ENCODE results near the gene LRRC10.
A peak's percentile ranks its signal among the peaks of the same experiment; 100 is the strongest.
"Not testable (repeated sequence)": the region's sequence is repeated elsewhere in the genome, so short reads cannot be mapped to it uniquely, and the experiment has no call there.

Gene LRRC10

DNA sequence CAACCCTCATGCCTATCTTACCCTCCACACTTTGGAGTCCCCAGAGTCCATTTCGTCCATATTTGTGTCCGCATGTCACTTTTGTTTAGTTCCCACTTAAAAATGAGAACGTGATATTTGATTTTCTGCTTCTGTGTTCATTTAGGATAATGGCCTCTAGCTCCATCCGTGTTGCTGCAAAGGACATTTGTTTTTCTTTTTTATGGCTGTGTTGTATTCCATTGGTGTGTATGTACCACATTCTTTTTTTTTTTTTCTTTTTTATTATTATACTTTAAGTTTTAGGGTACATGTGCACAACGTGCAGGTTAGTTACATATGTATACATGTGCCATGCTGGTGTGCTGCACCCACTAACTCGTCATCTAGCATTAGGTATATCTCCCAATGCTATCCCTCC, 7.2 kb downstream of the LRRC10 start:
- H3K27me3 ChIP-seq (ENCODE audit: low read depth); in situ Hi-C loops (cut with MboI; ENCODE audit: low sequenced_read_pairs); DNase-seq (ENCODE audit: low spot score in 2 of 2); H3K4me1 ChIP-seq; H3K4me3 ChIP-seq; H3K9me3 ChIP-seq: not testable (repeated sequence)
- H3K36me3 ChIP-seq (replicated peaks) = peaks cover 32% of the 10 kb centered on the region

DNA sequence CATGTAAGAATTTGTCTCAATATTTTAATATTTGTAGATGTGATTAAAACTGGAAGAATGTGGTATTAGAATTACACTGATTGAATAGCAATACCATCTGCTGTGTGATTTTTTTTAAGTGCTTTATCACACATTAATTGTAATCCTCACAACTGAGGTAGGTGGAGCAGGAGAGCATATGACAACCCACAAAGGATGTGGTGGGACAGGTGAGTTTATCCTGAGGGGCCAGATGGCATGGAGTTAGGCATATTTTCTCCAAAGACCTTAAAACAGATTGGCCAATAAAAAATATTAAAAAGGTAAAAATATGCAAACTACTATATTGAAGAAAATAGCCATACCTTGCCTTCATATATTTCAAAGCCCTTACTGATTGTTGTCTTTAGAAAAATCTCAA, 7.8 kb downstream of the LRRC10 start:
- Histone ChIP-seq H3K4me1 (no peaks in the 10 kb centered on the region), H3K27me3 (ENCODE audit: low read depth) (no peaks in the 10 kb centered on the region), H3K9me3 (no peaks in the 10 kb centered on the region), H3K4me3 (no peak overlapping the region), H3K36me3 (replicated peaks) (peaks cover 38% of the 10 kb centered on the region)
- no peak for DNase-seq (ENCODE audit: low spot score in 2 of 2)
- in situ Hi-C loops (cut with MboI; ENCODE audit: low sequenced_read_pairs) = no loop called here

DNA sequence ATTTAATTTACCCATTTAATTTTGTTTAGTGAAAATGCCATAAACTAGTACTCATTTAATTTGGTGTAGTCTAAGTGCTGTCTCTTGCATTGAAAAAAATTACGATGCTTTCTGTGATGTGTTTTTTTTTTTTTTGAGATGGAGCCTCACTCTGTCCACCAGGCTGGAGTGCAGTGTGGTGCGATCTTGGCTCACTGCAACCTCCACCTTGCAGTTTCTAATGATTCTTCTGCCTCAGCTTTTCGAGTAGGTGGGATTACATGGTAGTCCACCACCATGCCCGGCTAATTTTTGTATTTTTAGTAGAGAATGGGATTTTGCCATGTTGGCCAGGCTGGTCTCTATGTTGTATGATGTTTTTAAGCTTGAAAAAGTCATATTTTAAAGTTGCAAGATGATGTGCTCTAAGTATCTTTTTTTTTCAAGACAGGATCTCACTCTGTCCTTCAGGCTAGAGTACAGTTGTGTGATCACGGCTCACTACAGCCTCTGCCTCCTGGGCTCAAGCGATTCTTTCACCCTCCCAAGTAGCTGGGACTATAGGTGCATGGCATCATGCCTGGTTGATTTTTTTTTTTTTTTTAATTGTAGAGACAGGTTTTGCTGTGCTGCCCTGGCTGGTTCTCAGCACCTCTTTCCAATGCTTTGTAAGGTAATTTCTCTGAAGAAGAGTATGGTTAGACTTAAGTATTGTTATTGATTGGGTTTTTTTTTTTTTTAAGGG, 8.6 kb downstream of the LRRC10 start:
- peaks cover 46% of the 10 kb centered on the region for H3K36me3 ChIP-seq (replicated peaks)

DNA sequence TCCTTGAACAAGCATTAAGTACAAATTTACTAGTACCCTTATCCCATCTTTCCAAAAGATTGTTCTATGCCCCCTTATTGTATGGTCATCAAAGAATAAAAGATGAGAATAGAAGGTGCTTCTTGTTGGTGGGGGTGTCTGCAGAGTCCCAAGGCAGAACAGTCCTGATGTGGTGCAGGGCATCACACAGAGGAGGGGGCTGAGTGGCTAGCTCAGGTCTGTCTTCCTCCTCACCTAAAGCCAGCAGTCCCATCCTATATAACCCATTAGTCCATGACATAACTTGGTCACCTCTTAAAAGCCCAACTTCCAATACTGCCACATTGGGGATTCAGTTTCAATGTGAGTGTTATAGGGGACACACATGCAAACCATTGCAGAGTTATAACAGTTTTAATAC, 9.9 kb downstream of the LRRC10 start:
- DNase-seq (ENCODE audit: low spot score in 2 of 2) = no peak
- Histone ChIP-seq H3K27me3 (ENCODE audit: low read depth) (no peaks in the 10 kb centered on the region), H3K4me3 (no peak overlapping the region), H3K4me1 (no peaks in the 10 kb centered on the region), H3K36me3 (replicated peaks) (peaks cover 60% of the 10 kb centered on the region), H3K9me3 (no peaks in the 10 kb centered on the region)
- in situ Hi-C loops (cut with MboI; ENCODE audit: low sequenced_read_pairs) = no loop called here

More for the DNA sequence above, 8.6 kb downstream of the LRRC10 start:
- no peaks in the 10 kb centered on the region for H3K27me3 ChIP-seq (ENCODE audit: low read depth)
- H3K9me3 ChIP-seq = no peaks in the 10 kb centered on the region
- H3K4me1 ChIP-seq = no peaks in the 10 kb centered on the region
- in situ Hi-C loops (cut with MboI; ENCODE audit: low sequenced_read_pairs) = no loop called here
- no peak for DNase-seq (ENCODE audit: low spot score in 2 of 2)
- H3K4me3 ChIP-seq = no peak overlapping the region

DNA sequence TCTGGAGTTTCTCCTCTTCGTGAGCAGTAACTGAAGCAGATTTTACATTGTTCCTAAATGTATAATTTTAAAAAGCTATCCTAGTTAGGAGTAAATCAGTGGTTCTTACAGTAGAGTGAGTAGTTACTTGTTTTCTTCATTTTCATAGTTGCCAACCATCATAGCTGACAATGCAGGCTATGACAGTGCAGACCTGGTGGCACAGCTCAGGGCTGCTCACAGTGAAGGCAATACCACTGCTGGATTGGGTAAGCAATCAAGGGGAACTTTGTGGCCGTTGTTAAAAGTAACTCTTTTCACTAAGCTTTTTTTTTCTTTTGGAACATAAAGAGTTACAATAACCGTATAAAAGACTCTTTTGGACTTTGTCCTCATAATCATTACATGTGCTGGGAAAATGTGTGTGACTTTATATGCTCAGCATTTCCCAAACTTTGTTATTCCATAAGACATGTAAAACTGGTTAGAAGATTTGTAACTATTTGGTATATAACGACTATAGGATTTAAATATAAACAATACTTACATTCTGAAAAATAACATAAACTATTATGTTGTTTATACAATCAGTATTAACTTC, 12.4 kb downstream of the LRRC10 start:
- in situ Hi-C loops (cut with MboI; ENCODE audit: low sequenced_read_pairs) = no loop called here
- no peak for DNase-seq (ENCODE audit: low spot score in 2 of 2)
- H3K4me1 ChIP-seq = no peaks in the 10 kb centered on the region
- no peaks in the 10 kb centered on the region for H3K9me3 ChIP-seq
- peaks cover 82% of the 10 kb centered on the region for H3K36me3 ChIP-seq (replicated peaks)
- H3K27me3 ChIP-seq (ENCODE audit: low read depth) = no peaks in the 10 kb centered on the region
- H3K4me3 ChIP-seq = no peak overlapping the region

DNA sequence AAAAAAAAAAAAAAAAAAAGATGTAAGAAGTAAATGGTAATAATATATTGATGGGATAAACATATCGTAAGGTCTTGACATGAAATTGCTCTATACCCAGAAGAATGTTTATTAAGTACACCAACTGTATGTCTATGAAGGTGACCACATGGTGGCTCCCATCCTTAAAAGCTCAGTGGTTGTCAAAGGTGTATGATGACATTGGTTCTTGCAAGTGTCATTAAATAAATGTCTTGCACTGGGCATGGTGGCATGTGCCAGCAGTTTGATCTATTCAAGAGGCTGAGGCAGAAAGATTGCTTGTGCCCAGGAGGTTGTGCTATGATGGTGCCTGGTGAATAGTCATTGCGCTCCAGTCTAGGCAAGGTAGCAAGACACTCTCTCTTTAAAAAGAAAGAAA, 15.0 kb downstream of the LRRC10 start:
- in situ Hi-C loops (cut with MboI; ENCODE audit: low sequenced_read_pairs) = no loop called here
- no peaks in the 10 kb centered on the region for H3K4me1 ChIP-seq
- no peak overlapping the region for H3K4me3 ChIP-seq
- DNase-seq (ENCODE audit: low spot score in 2 of 2) = no peak
- H3K36me3 ChIP-seq (replicated peaks) = peaks cover 97% of the 10 kb centered on the region
- no peaks in the 10 kb centered on the region for H3K9me3 ChIP-seq
- no peaks in the 10 kb centered on the region for H3K27me3 ChIP-seq (ENCODE audit: low read depth)

DNA sequence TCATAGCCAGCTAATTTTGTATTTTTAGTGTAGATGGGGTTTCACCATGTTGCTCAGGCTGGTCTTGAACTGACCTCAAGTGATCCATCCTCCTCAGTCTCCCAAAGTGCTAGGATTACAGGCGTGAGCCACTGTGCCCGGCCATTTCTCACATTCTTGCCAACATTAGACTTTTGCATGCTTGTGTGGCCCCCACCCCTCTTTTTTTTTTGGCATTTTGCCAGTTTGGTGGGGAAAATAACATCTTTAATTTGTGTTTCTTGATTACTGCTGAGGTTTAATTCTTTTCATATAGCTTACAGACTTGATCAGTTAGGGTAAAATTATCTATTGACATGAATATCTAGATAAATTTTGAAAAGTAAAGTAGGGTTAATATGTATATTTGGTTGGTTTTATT, 21.6 kb downstream of the LRRC10 start:
- Histone ChIP-seq H3K4me3 (no peak overlapping the region), H3K36me3 (replicated peaks) (peaks cover 82% of the 10 kb centered on the region), H3K4me1 (peaks cover 4% of the 10 kb centered on the region), H3K9me3 (no peaks in the 10 kb centered on the region), H3K27me3 (ENCODE audit: low read depth) (no peaks in the 10 kb centered on the region)
- no peak for DNase-seq (ENCODE audit: low spot score in 2 of 2)
- in situ Hi-C loops (cut with MboI; ENCODE audit: low sequenced_read_pairs) = no loop called here

DNA sequence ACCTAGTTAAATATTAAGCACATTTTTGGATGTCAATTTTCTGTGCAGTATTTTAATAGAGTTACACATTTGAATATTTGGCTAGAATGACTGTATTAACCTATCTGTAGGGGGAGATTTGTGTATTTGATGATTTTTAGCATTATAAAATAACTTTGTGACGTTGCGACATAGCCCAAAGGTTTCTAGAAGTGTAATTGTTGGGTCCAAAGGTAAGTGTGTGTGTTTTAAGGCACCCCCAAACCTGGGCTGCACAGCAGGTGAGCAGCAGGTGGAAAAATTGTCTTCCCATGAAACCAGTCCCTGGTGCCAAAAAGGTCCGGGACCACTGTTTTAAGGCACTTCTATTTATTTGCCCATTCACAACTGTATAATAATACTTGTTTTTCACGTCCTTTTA, 22.2 kb downstream of the LRRC10 start:
- no peaks in the 10 kb centered on the region for H3K27me3 ChIP-seq (ENCODE audit: low read depth)
- DNase-seq (ENCODE audit: low spot score in 2 of 2) = no peak
- in situ Hi-C loops (cut with MboI; ENCODE audit: low sequenced_read_pairs) = no loop called here
- H3K4me1 ChIP-seq = peaks cover 4% of the 10 kb centered on the region
- no peak overlapping the region for H3K4me3 ChIP-seq
- H3K9me3 ChIP-seq = no peaks in the 10 kb centered on the region
- peaks cover 77% of the 10 kb centered on the region for H3K36me3 ChIP-seq (replicated peaks)

DNA sequence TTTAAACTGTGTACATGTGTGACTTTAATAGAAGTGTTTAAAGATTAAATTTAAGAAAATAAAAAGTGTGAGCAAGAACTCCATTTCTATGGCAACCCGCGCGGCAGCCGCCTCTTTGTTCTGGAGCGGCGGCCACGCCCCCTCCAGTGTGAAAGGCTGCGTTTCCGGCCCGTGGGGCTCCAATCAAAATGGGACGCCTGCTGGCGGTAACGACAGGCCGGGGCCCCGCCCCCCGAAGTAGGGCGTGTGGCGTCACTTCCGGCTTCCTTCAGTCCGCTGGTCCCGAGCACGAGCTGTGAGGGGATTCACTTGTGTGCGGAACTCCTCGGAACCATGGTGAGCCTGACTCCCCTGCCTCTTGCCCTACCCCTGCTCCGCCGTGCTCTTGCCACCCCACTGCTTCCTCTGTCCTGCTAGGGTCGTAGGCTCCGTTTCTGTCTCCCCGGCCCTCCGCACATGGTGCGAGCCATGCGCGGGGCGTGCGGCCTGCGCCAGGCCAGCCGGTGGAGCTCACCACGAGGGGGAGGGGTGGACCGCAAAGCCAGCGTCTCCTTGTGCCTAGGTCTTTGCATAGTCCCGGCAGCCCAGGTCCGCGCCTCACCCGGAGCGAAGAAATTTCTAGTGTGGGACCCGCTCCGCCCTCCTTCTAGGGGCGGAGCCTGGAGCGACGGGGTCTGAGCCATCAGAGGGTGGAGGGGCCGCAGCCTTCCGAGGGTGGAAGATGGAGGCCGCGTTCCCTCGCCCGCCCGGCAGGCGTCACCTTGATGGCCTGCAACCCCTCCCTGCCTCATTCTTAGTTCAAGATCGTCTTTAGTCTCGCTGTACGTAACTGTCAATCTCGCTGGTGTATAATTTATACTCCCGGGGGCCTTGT, 25.3 kb downstream of the LRRC10 start, which contains the start of gene CCT2:
Gene CCT2 (plus strand): TSS at position 271 of the 874 bp plus-strand sequence. CDS start 63 bp downstream, at position 334.
- Histone ChIP-seq H3K27me3 (ENCODE audit: low read depth) (no peaks in the 10 kb centered on the region), H3K9me3 (no peaks in the 10 kb centered on the region), H3K4me1 (peaks cover 4% of the 10 kb centered on the region), H3K36me3 (replicated peaks) (peaks cover 46% of the 10 kb centered on the region), H3K4me3 (peak within 1 kb of the TSS; percentile 100)
- in situ Hi-C loops (cut with MboI; ENCODE audit: low sequenced_read_pairs) = no loop called here
- peak; percentile 95 to 97 for DNase-seq (ENCODE audit: low spot score in 2 of 2)

DNA sequence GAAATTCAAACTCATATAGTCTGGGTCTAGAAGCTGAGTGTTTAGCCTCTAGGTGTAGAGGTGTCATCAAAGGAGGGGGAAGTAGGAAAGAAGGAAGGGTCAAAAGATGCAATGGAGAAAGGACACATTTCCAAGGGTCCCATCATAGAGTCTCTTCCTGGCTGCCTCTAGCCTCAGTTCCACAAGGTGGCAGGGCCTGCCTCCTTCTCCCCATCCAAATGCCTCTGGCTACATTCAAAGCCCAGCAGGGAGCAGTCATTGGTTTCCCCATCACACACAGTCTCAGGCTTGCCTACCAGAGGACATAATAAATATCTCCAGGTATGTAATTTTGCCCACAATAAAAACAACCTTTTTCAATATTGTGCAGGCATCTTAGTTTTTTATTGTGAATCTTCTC, 27.5 kb downstream of the LRRC10 start:
- in situ Hi-C loops (cut with MboI; ENCODE audit: low sequenced_read_pairs) = no loop called here
- no peaks in the 10 kb centered on the region for H3K9me3 ChIP-seq
- DNase-seq (ENCODE audit: low spot score in 2 of 2) = peak in 1 of 2 experiments; percentile 21
- no peak overlapping the region for H3K4me3 ChIP-seq
- H3K36me3 ChIP-seq (replicated peaks) = peaks cover 24% of the 10 kb centered on the region
- H3K27me3 ChIP-seq (ENCODE audit: low read depth) = no peaks in the 10 kb centered on the region
- H3K4me1 ChIP-seq = peaks cover 4% of the 10 kb centered on the region

DNA sequence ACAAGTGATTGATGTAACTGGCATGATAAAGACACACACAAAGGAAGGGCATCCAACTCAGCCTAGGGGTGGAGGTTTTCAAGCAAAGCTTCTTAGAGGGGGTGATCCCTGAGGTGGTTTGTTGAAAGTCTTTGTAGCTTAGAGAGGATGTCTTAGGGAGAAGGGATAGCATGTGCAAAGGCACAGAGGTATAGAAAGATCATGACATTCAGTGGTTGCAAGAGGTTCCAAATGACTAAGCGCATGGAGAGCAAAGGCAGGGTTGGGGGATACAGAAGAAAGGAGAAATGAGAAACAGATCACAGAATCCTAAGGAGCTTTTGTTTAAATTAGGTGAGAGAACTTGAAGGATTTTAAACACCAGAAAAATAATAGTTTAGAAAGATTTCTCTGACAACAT, 30.6 kb downstream of the LRRC10 start:
- in situ Hi-C loops (cut with MboI; ENCODE audit: low sequenced_read_pairs) = no loop called here

DNA sequence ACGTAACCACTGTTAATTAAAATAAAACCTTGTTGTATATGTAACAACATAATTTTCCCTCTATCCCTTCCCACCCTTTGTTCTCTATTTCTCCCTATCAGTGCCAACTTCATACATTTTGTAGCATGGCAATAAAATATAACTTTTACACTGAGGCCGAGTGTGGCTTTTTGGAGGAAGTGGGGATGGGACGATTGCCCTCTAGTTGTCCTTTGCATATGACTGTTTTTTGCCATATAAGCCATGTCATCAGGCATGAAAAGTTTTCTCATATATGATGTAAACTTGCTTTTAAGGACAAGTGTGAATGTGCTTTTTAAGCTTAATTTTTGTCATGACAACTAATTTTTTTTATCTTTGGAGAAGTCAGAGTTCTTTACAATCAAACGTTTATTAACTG, 31.7 kb downstream of the LRRC10 start:
- H3K27me3 ChIP-seq (ENCODE audit: low read depth) = no peaks in the 10 kb centered on the region
- no peaks in the 10 kb centered on the region for H3K9me3 ChIP-seq
- H3K36me3 ChIP-seq (replicated peaks) = peaks cover 12% of the 10 kb centered on the region
- no peak for DNase-seq (ENCODE audit: low spot score in 2 of 2)
- no peak overlapping the region for H3K4me3 ChIP-seq
- in situ Hi-C loops (cut with MboI; ENCODE audit: low sequenced_read_pairs) = loop anchor here (10.0 kb wide), 1 partner anchor 424 kb away; no protein-coding TSS in a partner anchor
- H3K4me1 ChIP-seq = no peaks in the 10 kb centered on the region; the same call in 1 of the 2 replicates

More for the DNA sequence above, 30.6 kb downstream of the LRRC10 start:
- no peaks in the 10 kb centered on the region for H3K9me3 ChIP-seq
- H3K27me3 ChIP-seq (ENCODE audit: low read depth) = no peaks in the 10 kb centered on the region
- no peak for DNase-seq (ENCODE audit: low spot score in 2 of 2)
- H3K36me3 ChIP-seq (replicated peaks) = peaks cover 2% of the 10 kb centered on the region
- peaks cover 4% of the 10 kb centered on the region for H3K4me1 ChIP-seq
- H3K4me3 ChIP-seq = no peak overlapping the region

DNA sequence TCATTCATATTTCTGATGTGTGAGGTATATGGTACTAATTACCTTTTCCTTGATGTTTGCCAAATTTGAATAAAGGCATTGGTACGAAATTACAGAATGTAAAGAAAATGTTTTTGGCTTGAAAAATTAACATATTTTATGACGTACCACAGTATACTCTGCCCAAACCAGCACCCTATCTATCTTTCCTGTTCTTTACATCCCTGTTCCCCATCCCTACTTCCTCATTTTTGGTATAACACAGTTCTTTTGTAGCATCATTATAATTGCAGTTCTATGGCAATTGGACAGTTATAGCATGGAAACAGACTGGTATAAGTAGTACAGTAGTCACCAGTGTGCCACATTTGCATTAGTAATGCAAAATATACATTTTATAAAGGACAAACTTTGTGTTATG, 32.4 kb downstream of the LRRC10 start:
- DNase-seq (ENCODE audit: low spot score in 2 of 2) = no peak
- Histone ChIP-seq H3K9me3 (no peaks in the 10 kb centered on the region), H3K27me3 (ENCODE audit: low read depth) (no peaks in the 10 kb centered on the region), H3K36me3 (replicated peaks) (peaks cover 13% of the 10 kb centered on the region), H3K4me3 (no peak overlapping the region), H3K4me1 (no peaks in the 10 kb centered on the region; the same call in 1 of the 2 replicates)
- in situ Hi-C loops (cut with MboI; ENCODE audit: low sequenced_read_pairs) = loop anchor here (10.0 kb wide), 1 partner anchor 423 kb away; no protein-coding TSS in a partner anchor

All from HAP-1 (cell line).